MM.1S (cell line): ENCODE data around the gene OSBPL1A.

Experiments used
- DNase-seq: peaks from one replicate; pipeline ENCODE4 v3.0.0-alpha.2; 2015
- H2AFZ ChIP-seq: fragments of 300-600 bp; sonication (generic); 2 replicates; pipeline ENCODE4 v1.6.0; 2016; ENCODE audit warnings: antibody characterized with exemption, low read length
- H3F3A ChIP-seq: fragments of 300-600 bp; sonication (generic); 2 replicates; pipeline ENCODE4 v1.6.1; 2016; ENCODE audit warnings: mild to moderate bottlenecking, antibody characterized with exemption, low read length, moderate library complexity, mixed read lengths; ENCODE audit not compliant: insufficient read depth
- H3K27ac ChIP-seq: fragments of 300-600 bp; sonication (generic); 2 replicates; pipeline ENCODE4 v1.5.1; 2016; ENCODE audit warnings: mild to moderate bottlenecking, low read length
- H3K27me3 ChIP-seq: fragments of 300-600 bp; sonication (generic); replicated peaks from 2 replicates; pipeline ENCODE4 v1.6.0; 2016; ENCODE audit warnings: low read length; ENCODE audit not compliant: insufficient read depth
- H3K36me3 ChIP-seq: fragments of 300-600 bp; sonication (generic); replicated peaks from 2 replicates; pipeline ENCODE4 v1.6.1; 2016; ENCODE audit warnings: mild to moderate bottlenecking, low read length, mixed read lengths; ENCODE audit not compliant: insufficient read depth
- H3K4me1 ChIP-seq: fragments of 300-600 bp; sonication (generic); 2 replicates; pipeline ENCODE4 v1.6.1; 2016; ENCODE audit warnings: low read length, mixed read lengths
- H3K4me2 ChIP-seq: fragments of 300-600 bp; sonication (generic); 2 replicates; pipeline ENCODE4 v1.6.0; 2016; ENCODE audit warnings: low read depth, low read length
- H3K4me3 ChIP-seq: fragments of 300-600 bp; sonication (generic); 2 replicates; pipeline ENCODE4 v1.5.1; 2016; ENCODE audit warnings: low read length, mixed read lengths
- H3K79me2 ChIP-seq: fragments of 300-600 bp; sonication (generic); 2 replicates; pipeline ENCODE4 v1.6.1; 2016; ENCODE audit warnings: mixed run types, low read length, mixed read lengths
- H3K9ac ChIP-seq: fragments of 300-600 bp; sonication (generic); 2 replicates; pipeline ENCODE4 v1.6.1; 2016; ENCODE audit warnings: low read length, mixed read lengths
- H3K9me2 ChIP-seq: fragments of 300-600 bp; sonication (generic); replicated peaks from 2 replicates; pipeline ENCODE4 v1.6.1; 2016; ENCODE audit warnings: mild to moderate bottlenecking, low read length, mixed read lengths; ENCODE audit not compliant: insufficient read depth
- H3K9me3 ChIP-seq: fragments of 300-600 bp; sonication (generic); replicated peaks from 2 replicates; pipeline ENCODE4 v1.6.1; 2016; ENCODE audit warnings: mild to moderate bottlenecking, low read length, mixed read lengths; ENCODE audit not compliant: insufficient read depth
- H4K20me1 ChIP-seq: fragments of 300-600 bp; sonication (generic); 2 replicates; pipeline ENCODE4 v1.6.1; 2016; ENCODE audit warnings: mild to moderate bottlenecking, low read length, moderate library complexity, mixed read lengths; ENCODE audit not compliant: insufficient read depth
- EZH2 ChIP-seq: fragments of 300-600 bp; sonication (generic); optimal IDR thresholded peaks from 2 replicates; pipeline ENCODE3; 2017; ENCODE audit warnings: low read depth, mild to moderate bottlenecking, antibody characterized with exemption, low read length, mixed read lengths
- EZH2phosphoT487 ChIP-seq: fragments of 300-600 bp; sonication (generic); IDR thresholded peaks from 2 replicates; pipeline ENCODE4 v1.6.1; 2018; ENCODE audit warnings: antibody characterized with exemption, low read length
- TF ChIP-seq, protein P1 (sequence below): fragments of 300-600 bp; sonication (generic); IDR thresholded peaks from 2 replicates; pipeline ENCODE4 v1.5.1; 2016; ENCODE audit warnings: antibody characterized with exemption, low read length, mixed read lengths

OSBPL1A gene

DNA sequence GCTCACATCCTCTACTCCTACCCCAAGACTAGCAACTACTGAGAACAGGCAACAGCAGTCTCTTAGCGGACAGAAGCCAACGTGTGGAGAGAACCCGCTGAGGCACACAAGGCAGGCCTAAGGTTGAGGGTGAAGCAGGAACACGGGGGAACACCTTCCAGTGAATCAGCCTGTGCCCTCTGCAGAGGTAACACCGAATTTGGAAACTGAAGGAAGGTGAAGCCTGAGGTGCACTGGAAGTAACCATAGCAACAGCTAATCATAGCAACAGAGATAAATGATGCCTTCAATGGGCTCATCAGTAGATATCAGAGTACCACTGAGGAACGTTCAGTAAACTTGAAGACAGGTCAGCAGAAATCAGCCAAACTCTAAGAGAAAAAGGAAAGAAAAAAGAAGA is 43.3 kb downstream of the OSBPL1A start:
- Histone ChIP-seq H3K27me3 (no peaks in the 10 kb centered on the region), H4K20me1 (no peaks in the 10 kb centered on the region), H2AFZ (no peak overlapping the region), H3K4me2 (no peak overlapping the region), H3K27ac (no peak overlapping the region), H3K79me2 (no peaks in the 10 kb centered on the region), H3K4me1 (no peaks in the 10 kb centered on the region), H3K36me3 (no peaks in the 10 kb centered on the region), H3K4me3 (no peak overlapping the region), H3F3A (no peaks in the 10 kb centered on the region), H3K9me3 (no peaks in the 10 kb centered on the region), H3K9me2 (no peaks in the 10 kb centered on the region), H3K9ac (no peak overlapping the region)
- no peak for TF ChIP-seq EZH2
- no peak for DNase-seq

DNA sequence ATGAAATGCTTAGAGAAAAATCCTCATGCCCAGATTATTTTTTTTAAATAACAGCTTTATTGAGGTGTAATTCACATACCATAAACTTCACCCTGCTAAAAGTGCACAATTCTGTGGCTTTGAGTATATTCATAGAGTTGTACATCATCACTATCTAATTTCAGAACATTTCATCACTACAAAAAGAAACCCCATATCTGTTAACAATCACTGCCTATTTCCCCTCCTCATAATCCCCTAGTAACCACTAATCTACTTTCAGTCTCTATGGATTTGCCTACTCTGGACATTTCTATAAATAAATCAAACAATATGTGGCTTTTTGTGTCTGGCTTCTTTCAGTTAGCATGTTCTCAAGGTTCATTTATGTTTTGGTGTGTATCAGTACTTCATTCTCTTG is 51.4 kb downstream of the OSBPL1A start:
- Histone ChIP-seq H3K9ac (no peak overlapping the region), H3F3A (peaks cover 11% of the 10 kb centered on the region), H3K9me3 (no peaks in the 10 kb centered on the region), H3K36me3 (no peaks in the 10 kb centered on the region), H3K4me3 (no peak overlapping the region), H3K9me2 (no peaks in the 10 kb centered on the region), H3K4me2 (peak overlapping the region; percentile 42; the same call in 1 of the 2 replicates), H3K27me3 (peaks cover 5% of the 10 kb centered on the region; the same call in 1 of the 2 replicates), H2AFZ (no peak overlapping the region), H3K79me2 (no peaks in the 10 kb centered on the region), H3K4me1 (peaks cover 11% of the 10 kb centered on the region), H4K20me1 (no peaks in the 10 kb centered on the region), H3K27ac (no peak overlapping the region; the same call in 1 of the 2 replicates)
- DNase-seq: peak; percentile 81
- TF ChIP-seq EZH2phosphoT487: no peak
- TF ChIP-seq, protein P1, sequence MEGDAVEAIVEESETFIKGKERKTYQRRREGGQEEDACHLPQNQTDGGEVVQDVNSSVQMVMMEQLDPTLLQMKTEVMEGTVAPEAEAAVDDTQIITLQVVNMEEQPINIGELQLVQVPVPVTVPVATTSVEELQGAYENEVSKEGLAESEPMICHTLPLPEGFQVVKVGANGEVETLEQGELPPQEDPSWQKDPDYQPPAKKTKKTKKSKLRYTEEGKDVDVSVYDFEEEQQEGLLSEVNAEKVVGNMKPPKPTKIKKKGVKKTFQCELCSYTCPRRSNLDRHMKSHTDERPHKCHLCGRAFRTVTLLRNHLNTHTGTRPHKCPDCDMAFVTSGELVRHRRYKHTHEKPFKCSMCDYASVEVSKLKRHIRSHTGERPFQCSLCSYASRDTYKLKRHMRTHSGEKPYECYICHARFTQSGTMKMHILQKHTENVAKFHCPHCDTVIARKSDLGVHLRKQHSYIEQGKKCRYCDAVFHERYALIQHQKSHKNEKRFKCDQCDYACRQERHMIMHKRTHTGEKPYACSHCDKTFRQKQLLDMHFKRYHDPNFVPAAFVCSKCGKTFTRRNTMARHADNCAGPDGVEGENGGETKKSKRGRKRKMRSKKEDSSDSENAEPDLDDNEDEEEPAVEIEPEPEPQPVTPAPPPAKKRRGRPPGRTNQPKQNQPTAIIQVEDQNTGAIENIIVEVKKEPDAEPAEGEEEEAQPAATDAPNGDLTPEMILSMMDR: no peak
- no peak for TF ChIP-seq EZH2

DNA sequence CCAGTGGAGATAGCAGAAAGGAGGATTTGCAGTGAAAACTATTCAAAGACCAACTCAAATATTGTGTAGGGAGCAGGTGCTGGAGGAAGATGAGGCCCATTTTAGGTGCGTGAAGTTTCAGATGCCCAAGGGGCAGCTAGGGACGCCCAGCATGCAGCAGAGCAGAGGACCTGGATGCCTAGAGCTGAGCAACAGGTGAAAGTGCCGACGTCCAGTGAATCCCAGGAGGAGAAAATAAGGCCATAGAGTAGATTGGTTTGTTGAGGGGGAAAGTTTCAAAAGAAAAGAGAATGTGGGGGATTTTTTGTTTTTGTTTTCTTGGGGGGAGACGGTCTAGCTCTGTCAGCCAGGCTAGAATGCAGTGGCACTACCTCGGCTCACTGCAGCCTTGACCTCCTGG is 53.1 kb downstream of the OSBPL1A start:
- Histone ChIP-seq H3K27me3 (peaks cover 5% of the 10 kb centered on the region; the same call in 1 of the 2 replicates), H3K79me2 (no peaks in the 10 kb centered on the region), H3K36me3 (no peaks in the 10 kb centered on the region), H3K27ac (no peak overlapping the region), H3K4me3 (no peak overlapping the region), H3K9ac (no peak overlapping the region), H4K20me1 (no peaks in the 10 kb centered on the region), H3K9me3 (no peaks in the 10 kb centered on the region), H3F3A (peaks cover 11% of the 10 kb centered on the region), H3K4me2 (no peak overlapping the region), H2AFZ (no peak overlapping the region), H3K4me1 (peaks cover 11% of the 10 kb centered on the region), H3K9me2 (no peaks in the 10 kb centered on the region)
- TF ChIP-seq EZH2phosphoT487: no peak
- TF ChIP-seq EZH2: no peak
- TF ChIP-seq, protein P1: no peak
- no peak for DNase-seq

DNA sequence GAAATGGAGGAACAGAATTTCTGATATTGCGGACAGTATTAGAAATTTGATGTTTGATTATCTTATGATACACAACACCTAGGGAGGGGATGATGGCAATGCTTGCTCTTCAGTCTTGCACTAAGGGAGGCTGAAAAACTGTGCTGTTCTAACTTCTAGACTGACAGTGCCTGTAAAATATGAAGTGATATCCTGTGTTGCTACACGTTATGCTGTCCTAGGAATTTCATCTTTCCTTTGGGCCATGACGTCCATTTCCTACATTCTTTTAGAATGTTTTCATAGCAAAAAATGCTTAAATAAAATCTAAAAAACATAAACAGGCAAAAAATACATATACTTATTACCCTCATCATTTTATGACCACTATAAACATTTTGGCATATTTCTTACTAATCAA is 55.3 kb downstream of the OSBPL1A start:
- TF ChIP-seq, protein P1: no peak
- TF ChIP-seq EZH2: no peak
- no peak for TF ChIP-seq EZH2phosphoT487
- Histone ChIP-seq H3K9me3 (no peaks in the 10 kb centered on the region), H4K20me1 (no peaks in the 10 kb centered on the region), H3K27me3 (peaks cover 5% of the 10 kb centered on the region; the same call in 1 of the 2 replicates), H3K4me1 (peaks cover 11% of the 10 kb centered on the region), H2AFZ (no peak overlapping the region), H3K4me2 (no peak overlapping the region), H3K9me2 (no peaks in the 10 kb centered on the region), H3K36me3 (no peaks in the 10 kb centered on the region), H3K9ac (no peak overlapping the region), H3F3A (peaks cover 11% of the 10 kb centered on the region), H3K27ac (no peak overlapping the region), H3K79me2 (no peaks in the 10 kb centered on the region), H3K4me3 (no peak overlapping the region)
- DNase-seq: no peak
